ENCODE data around the gene CLEC1A.

Gene CLEC1A, protein sequence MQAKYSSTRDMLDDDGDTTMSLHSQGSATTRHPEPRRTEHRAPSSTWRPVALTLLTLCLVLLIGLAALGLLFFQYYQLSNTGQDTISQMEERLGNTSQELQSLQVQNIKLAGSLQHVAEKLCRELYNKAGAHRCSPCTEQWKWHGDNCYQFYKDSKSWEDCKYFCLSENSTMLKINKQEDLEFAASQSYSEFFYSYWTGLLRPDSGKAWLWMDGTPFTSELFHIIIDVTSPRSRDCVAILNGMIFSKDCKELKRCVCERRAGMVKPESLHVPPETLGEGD

DNA sequence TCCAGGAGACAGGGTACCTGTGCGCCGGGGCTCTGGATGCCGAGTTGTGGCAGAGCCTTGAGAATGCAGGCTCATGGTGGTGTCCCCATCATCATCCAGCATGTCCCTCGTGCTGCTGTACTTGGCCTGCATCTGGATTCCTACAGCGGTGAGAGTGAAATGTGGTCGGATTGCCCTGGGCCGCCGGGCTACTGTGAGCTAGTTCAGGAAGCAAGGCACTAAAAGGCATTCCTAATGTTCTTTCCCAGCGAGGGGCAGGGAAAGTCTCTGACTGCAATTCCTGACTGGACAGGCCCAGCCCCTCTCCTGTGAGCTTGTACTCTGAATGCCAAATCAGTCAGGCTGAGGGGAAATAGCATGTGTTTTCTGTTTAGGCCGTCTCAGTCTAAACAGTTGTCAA, at the start of gene CLEC1A:
CLEC1A (minus strand) TSS at position 195 of the 400 bp plus-strand sequence; CDS start at position 132, 63 bp downstream.
- no peak for DNase-seq

DNA sequence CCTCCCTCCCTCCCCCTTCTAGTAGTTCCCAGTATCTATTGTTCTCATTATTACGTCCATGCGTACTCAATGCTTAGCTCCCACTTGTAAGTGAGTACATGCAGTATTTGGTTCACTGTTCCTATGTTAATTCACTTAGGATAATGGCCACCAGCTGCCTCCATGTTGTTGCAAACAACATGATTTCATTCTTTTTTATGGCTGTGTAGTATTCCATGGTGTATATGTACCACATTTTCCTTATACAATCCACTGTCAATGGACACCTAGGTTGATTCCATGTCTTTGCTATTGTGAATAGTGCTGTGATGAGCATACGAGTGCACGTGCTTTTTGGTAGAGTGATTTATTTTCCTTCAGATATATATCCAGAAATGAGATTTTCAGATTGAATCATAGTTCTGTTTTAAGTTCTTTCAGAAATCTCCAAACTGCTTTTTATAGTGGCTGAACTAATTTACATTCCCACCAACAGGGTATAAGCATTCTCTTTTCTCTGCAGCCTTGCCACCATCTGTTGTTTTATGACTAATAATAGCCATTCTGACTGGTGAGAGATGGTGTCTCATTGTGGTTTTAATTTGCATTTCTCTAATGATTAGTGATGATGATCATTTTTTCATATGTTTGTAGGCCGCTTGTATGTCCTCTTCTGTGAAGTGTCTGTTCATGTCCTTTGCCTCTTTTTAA, 49.1 kb upstream of the CLEC1A start:
- no peak for DNase-seq

DNA sequence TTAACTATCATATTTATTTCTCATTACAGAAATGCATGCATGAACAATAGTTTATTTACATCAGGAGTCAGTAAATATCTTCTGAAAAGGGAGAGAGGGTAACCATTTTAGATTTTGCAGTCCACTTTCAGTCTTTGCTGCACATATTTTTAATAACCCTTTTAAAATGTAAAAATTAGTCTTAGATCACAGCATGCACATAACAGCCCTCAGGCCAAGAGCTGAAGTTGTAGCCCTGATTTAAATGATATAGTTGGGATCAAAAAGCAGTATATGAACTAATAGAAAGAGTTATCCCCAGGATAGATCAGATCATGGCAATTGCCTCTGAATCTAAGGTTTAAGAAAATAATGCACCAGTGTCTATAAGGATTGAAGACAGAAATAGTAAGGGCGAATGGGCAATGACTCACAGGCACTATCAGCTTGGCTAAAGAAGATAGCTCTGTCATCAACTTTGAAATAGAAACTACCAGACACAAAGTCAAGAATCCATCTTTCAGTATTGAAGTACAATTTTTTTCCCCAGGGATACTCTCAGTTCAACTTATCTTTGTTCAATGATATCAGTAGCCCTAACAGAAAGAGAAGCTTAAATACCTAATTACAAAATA, 44.3 kb upstream of the CLEC1A start:
- DNase-seq = no peak

DNA sequence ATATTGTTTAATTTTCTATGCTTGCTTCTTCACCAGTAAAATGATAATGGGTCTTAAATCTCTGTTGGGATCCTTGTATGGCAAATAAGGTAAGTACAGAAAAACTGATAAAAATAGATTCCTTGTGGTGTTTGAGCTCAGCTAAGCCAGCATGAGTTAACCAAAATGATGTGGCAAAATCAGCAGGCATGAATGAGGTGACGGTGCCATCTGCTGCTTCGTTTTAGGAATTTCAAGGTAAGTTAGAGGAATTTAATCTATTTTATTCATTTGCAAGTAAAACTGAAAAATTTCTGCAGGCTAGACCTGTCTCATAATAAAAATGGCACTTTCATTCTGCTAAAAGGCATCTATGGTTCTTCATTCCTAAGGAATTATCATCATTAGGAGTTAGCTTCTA, 41.2 kb upstream of the CLEC1A start:
- DNase-seq = peak; percentile 16

DNA sequence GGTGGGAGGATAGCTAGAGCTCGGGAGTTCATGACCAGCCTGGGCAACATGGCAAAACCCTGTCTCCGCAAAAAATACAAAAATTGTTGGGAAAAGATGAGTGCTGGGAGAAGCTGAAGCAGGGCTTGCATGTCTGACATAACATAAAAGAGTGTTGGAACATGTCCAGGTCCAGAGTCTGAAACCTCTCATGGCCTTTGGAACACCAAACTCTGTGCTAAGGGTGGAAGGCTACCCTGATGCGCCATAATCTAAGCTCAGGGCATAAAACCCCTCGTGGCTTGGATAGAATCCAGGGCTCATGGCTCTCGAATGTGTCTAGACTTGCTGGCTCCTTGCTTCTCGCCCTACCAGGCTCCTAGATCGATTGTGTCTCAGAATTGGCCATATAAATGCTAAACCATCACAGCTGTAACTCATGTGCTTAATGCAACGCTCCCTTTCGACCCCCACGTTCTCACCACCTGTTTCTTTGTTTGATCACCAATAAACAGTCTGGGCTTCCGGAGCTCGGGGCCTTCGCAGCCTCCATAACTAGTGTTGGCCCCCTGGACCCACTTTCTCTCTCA, 37.9 kb upstream of the CLEC1A start:
- DNase-seq = no peak

DNA sequence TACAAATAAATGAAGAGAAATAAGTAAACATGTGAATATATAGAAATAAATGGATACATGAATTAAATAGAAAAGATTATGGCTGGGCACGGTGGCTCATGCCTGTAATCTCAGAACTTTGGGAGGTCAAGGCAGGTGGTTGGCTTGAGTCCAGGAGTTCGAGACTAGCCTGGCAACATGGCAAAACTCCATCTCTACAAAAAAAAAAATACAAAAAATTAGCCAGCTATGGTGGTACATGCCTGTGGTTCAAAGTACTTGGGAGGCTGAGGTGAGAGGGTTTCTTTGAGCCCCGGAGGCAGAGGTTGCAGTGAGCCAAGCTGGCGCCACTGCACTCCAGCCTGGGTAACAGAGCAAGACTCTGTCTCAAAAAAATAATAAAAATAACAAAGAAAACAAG, 36.3 kb upstream of the CLEC1A start:
- no peak for DNase-seq

DNA sequence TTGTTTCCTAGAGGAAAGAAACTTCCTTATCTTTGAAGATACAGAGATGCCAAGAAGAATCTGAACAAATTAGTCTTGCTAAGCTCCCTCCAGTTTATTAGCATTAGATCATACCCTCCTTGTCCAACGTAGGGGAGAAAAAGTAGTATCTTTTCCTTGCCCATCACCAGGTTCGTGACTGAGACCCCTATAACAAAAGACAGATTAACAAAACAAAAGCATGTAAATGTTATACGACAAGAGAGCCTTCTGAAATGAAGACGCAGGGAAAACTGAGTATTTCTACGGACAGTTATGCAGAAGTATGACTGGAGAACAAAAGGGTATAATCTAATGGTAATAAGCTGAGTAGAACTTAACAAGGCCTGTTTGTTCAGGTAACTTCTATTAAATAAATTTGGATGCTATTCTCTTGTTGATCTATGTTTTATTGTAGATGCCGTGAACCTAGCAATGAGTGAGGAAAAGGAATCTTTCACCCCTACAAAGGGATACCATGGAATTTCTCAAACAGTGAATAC, 34.1 kb upstream of the CLEC1A start:
- DNase-seq = no peak

DNA sequence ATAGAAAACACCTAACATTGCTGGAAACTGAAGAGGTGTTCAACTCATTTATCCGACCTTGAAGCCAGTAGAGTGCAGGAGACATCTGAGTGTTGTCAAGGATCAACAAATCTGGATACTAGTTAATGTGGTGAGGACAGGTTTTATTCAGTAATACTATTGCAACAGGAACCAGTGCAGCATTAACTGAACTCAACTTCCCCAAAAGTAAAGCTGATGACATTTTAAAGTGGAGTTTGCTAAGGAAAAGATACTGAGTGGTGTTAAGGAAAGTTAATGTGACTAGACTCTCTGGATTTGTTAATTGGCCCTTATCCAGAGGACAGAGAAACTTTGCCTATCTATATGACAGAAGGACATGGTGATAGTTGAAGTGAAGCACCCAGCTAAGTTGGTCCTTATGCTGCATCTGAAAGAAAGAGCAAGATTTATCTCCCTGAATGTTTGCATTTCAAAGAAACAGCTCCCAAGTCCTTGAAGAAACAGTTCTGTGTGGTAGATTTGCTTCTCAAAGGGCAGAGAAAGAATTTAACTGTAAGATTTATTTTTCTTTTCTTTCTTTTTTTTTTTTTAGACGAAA, 32.4 kb upstream of the CLEC1A start:
- no peak for DNase-seq

DNA sequence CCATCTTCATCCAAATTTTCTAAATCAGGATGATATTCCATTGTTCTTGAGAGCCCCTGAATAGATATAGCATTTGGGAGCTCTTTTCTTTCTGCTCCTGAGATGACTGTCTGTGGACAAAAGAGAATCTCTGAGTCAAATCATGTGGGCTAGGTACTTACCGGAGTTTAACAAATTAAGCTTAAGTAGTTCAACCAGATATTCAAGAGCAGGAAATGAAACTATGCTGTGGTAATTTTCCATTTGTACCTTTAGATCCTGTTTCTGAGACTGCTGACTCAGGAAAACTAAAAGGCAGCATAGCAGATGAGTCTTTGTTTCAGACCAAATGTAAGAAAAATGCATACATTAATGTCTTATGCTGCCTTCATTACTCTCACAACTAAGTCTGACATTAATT, 31.3 kb upstream of the CLEC1A start, which contains the start of gene CLEC7A:
CLEC7A (minus strand) TSS at position 158 of the 400 bp plus-strand sequence; CDS start at position 41, 117 bp downstream.
- DNase-seq = no peak

DNA sequence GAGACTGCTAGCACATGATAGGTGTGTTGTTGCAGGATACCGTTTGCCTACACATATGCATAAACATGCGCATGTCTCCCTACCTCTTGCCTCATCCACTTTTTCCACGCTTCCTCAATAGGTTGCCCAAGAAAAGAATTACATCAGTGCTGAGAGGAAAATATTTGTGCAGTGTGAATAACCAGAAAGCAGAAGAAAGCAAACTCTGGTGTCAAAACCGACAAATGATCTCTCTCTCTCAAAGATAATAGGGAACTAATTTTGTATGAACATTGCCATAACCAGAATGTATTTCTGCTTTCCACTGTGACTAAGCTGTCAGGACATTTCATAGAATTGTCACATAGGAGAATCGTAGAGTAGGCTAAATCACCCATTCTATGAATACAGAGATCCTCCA, 29.9 kb upstream of the CLEC1A start:
- no peak for DNase-seq

DNA sequence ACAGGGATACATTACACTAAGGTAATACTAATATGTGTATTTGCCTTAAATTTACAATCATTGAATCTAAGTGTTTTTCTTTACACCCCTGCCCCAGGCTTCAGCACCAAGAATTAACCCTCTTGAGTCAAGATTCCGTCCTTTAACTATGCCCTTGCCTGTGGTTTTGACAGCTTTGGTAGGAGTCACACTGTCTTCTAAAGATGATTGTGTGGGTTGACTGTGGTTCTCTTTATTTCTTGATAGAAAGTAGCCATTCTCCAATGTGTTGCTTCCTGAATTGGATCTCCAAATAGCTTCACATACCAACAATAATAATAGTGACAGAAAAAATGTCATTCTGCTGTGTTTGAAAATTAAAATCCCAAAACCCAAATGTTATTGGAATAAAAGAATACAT, 27.6 kb upstream of the CLEC1A start:
- DNase-seq = no peak

DNA sequence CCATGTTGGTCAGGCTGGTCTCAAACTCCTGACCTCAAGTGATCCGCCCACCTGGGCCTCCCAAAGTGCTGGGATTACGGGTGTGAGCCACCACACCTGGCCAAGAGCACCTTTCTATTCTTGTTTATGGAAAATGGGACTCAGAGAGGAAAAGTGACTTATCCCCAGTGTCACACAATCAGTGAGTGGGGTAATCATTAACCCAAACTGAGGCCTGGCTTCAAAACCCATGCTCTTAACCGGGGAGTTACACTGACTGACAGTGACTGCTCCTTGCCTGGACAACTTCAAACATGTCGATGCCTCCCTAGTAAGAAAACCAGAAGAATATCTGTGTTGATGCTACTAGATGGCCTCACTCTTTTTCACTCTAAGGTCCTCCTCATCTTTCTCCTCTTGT, 23.9 kb upstream of the CLEC1A start:
- no peak for DNase-seq

DNA sequence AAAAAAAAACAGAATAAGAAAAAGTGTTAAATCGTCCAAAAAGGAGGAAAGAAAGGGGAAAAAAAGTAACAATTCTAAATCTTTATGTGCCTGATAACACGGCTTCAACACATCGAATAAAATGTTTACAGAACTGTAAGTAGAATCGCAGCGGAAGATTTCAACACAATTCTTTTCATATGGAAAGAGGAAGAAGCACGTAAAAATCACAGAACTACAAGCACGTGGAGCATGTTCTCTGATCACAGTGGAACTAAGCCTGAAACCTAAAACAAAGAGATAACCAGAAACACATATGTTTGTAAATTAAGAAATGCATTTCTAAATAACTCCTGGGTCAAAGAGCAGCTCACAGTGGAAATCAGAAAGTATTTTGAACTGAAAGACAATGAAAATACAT, 22.5 kb upstream of the CLEC1A start:
- no peak for DNase-seq

DNA sequence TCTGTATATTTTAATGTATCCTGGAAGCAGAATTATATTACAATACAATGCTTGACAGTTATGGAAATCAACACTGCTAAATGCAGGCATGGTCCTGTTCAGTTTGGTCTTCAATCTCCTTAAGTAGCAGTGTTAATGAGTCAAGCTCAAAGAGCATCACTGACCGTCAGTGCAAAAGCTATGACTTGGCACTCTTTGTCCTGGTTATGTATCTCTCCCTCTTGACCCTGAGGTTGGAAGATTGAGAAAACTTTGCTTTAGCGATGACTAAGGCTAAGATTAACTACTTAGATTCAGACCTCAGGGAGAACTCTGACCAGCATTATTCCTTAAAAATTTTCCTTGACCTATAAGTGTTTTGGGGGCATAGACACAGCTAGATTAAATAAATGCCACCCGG, 20.3 kb upstream of the CLEC1A start:
- DNase-seq = no peak

DNA sequence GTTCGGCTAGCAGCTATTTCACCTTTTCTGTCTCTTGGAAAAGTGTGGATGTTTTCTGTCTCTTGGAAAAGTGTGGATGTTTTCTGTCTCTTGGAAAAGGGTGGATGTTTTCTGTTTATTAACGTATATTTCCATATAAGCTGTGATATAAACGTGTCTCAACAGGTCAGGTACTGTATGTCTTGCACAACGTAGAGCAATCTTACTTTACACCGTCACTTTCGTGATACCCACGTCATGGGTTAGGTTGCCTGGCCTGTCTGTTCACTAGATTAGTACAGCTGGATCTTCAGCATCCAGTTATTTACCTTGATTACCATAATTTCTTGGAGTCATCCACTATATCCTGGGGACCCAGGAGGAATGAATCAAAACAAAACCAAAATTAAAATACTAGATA, 17.1 kb upstream of the CLEC1A start:
- no peak for DNase-seq

DNA sequence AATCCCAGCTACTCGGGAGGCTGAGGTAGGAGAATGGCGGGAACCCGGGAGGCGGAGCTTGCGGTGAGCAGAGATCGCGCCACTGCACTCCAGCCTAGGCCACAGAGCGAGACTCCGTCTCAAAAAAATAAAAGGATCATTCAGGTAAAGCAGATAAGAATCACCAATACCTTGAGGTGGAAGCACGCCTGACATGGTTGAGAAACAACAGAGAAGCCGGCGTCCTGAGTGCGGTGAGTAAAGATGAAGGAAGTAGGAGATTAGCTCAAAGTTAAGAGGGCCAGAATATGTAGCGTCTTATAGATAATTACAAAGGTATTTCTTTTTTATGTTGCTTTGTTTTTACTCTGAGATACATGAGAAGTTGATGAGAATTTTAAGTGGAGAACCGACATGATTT, 16.5 kb upstream of the CLEC1A start:
- no peak for DNase-seq

DNA sequence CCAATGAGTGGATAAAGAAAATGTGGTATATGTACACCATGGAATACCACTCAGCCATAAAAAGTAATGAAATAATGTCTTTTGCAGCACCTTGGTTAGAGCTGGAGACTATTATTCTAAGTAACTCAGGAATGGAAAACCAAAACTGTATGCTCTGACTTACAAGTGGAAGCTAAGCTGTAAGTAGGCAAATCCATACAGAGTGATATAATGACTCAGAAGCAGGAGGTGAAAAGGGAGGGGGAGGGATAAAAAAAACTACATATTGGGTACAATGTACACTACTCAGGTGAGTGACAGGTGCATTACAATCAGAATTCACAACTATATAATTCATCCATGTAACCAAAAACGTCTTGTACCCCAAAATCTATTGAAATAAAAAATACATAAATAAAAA, 15.1 kb upstream of the CLEC1A start:
- DNase-seq = no peak

DNA sequence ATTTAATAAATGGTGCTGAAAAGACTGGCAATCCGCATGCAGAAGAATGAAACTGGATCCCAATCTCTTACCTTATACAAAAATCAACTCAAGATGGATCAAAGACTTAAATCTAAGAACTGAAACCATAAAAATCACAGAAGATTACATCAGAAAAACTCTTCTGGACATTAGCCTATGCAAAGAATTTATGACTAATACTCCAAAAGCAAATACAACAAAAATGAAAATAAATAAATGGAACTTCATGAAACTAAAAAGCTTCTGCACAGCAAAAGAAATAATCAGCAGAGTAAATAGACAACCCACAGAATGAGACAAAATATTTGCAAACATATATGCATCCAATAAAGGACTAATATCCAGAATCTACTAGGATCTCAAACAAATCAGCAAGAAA, 14.3 kb upstream of the CLEC1A start:
- DNase-seq = no peak

DNA sequence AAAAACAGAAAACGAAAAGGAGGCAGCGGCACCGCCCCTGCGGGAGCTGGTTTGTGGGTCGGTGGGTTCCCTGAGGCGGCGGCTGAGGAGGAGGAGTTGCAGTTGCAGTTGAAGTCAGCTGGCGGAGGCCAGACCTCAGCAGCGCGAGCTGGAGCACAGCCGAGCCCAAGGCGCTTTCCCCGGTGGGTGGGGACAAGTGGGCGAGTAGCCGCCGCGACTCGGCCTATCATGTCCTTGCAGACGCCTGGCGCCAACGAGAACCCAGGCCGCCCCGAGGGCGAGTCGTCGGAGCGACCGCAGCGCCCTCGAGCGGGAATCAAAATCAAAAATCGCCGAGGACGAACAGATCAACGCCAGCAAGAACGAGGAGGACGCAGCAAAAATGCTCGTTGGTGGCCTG, 12.7 kb upstream of the CLEC1A start:
- no peak for DNase-seq

DNA sequence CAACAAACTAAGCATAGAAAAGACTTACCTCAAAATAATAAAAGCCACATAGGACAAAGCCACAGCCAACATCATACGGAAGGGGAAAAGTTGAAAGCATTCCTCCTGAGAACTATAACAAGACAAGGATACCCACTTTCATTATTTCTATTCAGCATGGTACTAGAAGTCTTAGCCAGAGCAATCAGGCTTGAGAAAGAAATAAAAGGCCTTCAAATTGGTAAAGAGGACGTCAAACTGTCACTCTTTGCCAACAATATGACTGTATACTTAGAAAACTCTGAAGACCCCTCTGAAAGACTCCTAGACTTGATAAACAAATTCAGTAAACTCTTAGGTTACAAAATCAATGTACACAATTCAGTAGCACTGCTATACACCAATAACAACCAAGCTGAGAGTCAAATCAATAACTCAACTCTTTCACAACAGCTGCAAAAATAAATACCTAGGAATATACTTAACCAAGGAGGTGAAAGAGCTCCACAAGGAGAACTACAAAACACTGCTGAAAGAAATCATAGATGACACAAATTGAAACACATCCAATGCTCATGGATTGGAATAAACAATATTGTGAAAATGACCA, 11.6 kb upstream of the CLEC1A start:
- no peak for DNase-seq

DNA sequence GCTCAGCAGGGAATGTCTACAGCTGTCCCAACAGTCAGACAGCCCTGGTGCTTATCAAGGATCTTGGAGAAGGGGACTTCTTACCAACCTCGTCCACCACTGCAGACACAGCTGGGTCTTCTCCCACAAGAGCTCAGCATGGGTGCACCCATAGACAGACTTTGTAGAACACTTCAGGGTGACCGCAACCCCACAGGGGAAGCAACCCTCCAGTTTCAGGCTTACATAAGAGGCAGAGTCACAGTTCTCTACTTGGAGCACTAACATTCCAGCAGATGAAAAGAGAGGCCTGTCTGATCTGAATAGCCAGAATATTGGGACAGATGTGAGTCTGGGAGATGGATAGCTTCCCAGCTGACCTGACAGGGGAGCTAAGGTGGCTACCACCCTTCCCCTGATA, 3.5 kb upstream of the CLEC1A start:
- no peak for DNase-seq

DNA sequence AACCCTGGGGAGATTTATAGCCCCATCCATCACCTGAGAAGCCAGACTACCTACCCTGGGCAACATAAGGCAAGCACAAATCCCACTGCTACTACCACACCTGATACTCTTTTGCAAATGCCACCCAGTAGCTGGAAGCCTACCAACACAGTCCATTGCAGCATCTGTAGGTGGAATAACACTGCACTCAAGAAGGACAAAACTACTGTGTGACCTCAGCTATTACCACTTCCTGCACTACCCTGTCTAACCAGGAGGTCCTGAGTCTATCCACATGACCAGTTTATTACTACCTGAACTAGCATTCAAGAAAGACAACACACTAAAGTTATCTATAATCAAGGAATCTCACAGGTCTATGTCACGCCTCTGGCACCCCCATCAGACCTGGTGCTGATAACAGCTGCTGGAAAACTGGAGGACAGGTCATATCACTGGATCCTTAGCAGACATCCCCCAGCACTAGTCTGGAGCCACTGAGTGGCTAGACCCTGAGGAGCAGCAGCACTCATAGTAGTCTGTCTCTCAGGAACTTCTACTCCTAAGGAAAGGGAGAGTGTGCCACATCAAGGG, 2.9 kb upstream of the CLEC1A start:
- DNase-seq = no peak

Measured in kidney glomerular epithelial cell (primary cell).